GM23338 (cell line): Measurements from ENCODE around the gene TMEM212.

Experiments used
- CREB1 ChIP-seq: fragments of 250-450 bp; sonication (Bioruptor Pico); IDR thresholded peaks from 2 replicates; pipeline ENCODE4 v1.5.0; 2020; ENCODE audit warnings: low read depth, mild to moderate bottlenecking, moderate library complexity
- CTCF ChIP-seq, 2 experiments: fragments of 200-600 bp in 1 of 2; sonication (generic) in 1 of 2; conservative IDR thresholded peaks; 2 replicates each; pipeline versions ENCODE4 v1.5.1 to v1.6.1; 2016 to 2017; ENCODE audit warnings: antibody characterized with exemption in 2 of 2, low read depth in 2 of 2, mild to moderate bottlenecking in 2 of 2, moderate library complexity in 1 of 2
- EZH2 ChIP-seq: fragments of 200-600 bp; sonication (generic); IDR thresholded peaks from one replicate; pipeline ENCODE4 v1.8.0; 2017; ENCODE audit warnings: antibody characterized with exemption, mild to moderate bottlenecking, low read depth; ENCODE audit not compliant: unreplicated experiment
- EZH2phosphoT487 ChIP-seq: fragments of 200-600 bp; sonication (generic); IDR thresholded peaks from one replicate; pipeline ENCODE4 v1.8.1; 2018; ENCODE audit warnings: antibody characterized with exemption; ENCODE audit not compliant: unreplicated experiment
- JUNB ChIP-seq: IDR thresholded peaks from one replicate; pipeline ENCODE4 v1.6.1; 2016; ENCODE audit warnings: antibody characterized with exemption; ENCODE audit not compliant: unreplicated experiment
- POLR2AphosphoS5 ChIP-seq: IDR thresholded peaks from 2 replicates; pipeline ENCODE4 v1.6.1; 2016; ENCODE audit warnings: antibody characterized with exemption, low read depth
- REST ChIP-seq: IDR thresholded peaks from one replicate; pipeline ENCODE4 v1.6.1; 2018; ENCODE audit warnings: antibody characterized with exemption; ENCODE audit not compliant: unreplicated experiment
- ZNF331 ChIP-seq: fragments of 250-450 bp; sonication (Bioruptor Pico); IDR thresholded peaks from 2 replicates; pipeline ENCODE4 v1.5.0; 2020; ENCODE audit warnings: low read depth, mild to moderate bottlenecking, moderate library complexity

- TF ChIP-seq EZH2 (no peak), CTCF (conservative IDR thresholded peaks at IDR 0.05; ENCODE audit: low read depth in 2 of 2) (no peak), JUNB (no peak), EZH2phosphoT487 (no peak), CREB1 (CRISPR knock-in tag) (no peak), POLR2AphosphoS5 (no peak), REST (no peak), ZNF331 (CRISPR knock-in tag) (no peak)
Observed at GRCh38 chr3:171906951-171907676, 64.0 kb downstream of the TMEM212 start.
